NCI-H128 (cell line): Measurements from ENCODE around the gene TUBGCP6.
"Not testable (repeated sequence)": the region's sequence is repeated elsewhere in the genome, so short reads cannot be mapped to it uniquely, and the experiment has no call there.

Experiments used
- DNase-seq: peaks from one replicate; lab custom pipeline; 2025; ENCODE audit not compliant: unreplicated experiment; lab: John Stamatoyannopoulos, UW

The TUBGCP6 gene

GRCh38 chr22:50278956-50279619, 34.3 kb upstream of the TUBGCP6 start:
- DNase-seq: no peak

- no peak for DNase-seq
These were observed 33.6 kb upstream of the TUBGCP6 start for GRCh38 chr22:50278461-50278860.

- no peak for DNase-seq
These were observed 32.9 kb upstream of the TUBGCP6 start for GRCh38 chr22:50277761-50278160.

GRCh38 chr22:50276143-50276542, 31.3 kb upstream of the TUBGCP6 start:
- DNase-seq: no peak

- no peak for DNase-seq
These were observed 30.6 kb upstream of the TUBGCP6 start for GRCh38 chr22:50275181-50276055.

- DNase-seq: no peak
These were observed 29.9 kb upstream of the TUBGCP6 start for GRCh38 chr22:50274771-50275170.

GRCh38 chr22:50274311-50274710, 29.5 kb upstream of the TUBGCP6 start:
- DNase-seq: no peak

- DNase-seq: not testable (repeated sequence)
These were observed 29.0 kb upstream of the TUBGCP6 start for GRCh38 chr22:50273781-50274180.

- DNase-seq: not testable (repeated sequence)
These were observed 28.5 kb upstream of the TUBGCP6 start for GRCh38 chr22:50273352-50273751.

GRCh38 chr22:50272044-50272802, 27.4 kb upstream of the TUBGCP6 start:
- DNase-seq: no peak

- peak; percentile 24 for DNase-seq
These were observed 26.7 kb upstream of the TUBGCP6 start for GRCh38 chr22:50271519-50271970.

- DNase-seq: no peak
These were observed 26.0 kb upstream of the TUBGCP6 start for GRCh38 chr22:50270666-50271394.

- no peak for DNase-seq
These were observed 25.3 kb upstream of the TUBGCP6 start, which contains the start of gene MAPK11 for GRCh38 chr22:50269970-50270665. Gene MAPK11 (minus strand): TSS chr22:50270380. CDS start chr22:50270292, 88 bp downstream.

GRCh38 chr22:50269573-50269969, 24.7 kb upstream of the TUBGCP6 start:
- no peak for DNase-seq

- DNase-seq: no peak
These were observed 23.9 kb upstream of the TUBGCP6 start for GRCh38 chr22:50268655-50269113.

GRCh38 chr22:50267591-50268390, 23.0 kb upstream of the TUBGCP6 start:
- no peak for DNase-seq

- DNase-seq: no peak
These were observed 22.2 kb upstream of the TUBGCP6 start for GRCh38 chr22:50266994-50267393.

GRCh38 chr22:50264946-50265669, 20.3 kb upstream of the TUBGCP6 start:
- DNase-seq: no peak
